Vagina (tissue), 2 donors: Measurements from ENCODE around the gene AHCYL2. TPM values are rescaled to one million over a fixed set of nuclear protein-coding genes. Genes with fewer than 3 reads are reported as not detected.

Experiments used
- DNase-seq, 2 donors: peaks; one replicate each; pipeline ENCODE4 v3.0.0-alpha.2; 2017; ENCODE audit errors: extremely low spot score in 2 of 2
- H3K27ac ChIP-seq: fragments of 200-600 bp; sonication (generic); one replicate; pipeline ENCODE4 v1.5.1; 2019
- H3K27me3 ChIP-seq: fragments of 200-600 bp; sonication (generic); one replicate; pipeline ENCODE4 v1.5.1; 2019
- H3K36me3 ChIP-seq, 2 donors: fragments of 200-600 bp; sonication (generic); one replicate each; pipeline ENCODE4 v1.5.1; 2017 to 2019
- H3K4me1 ChIP-seq: fragments of 200-600 bp; sonication (generic); one replicate; pipeline ENCODE4 v1.5.1; 2019
- H3K4me3 ChIP-seq, 2 donors: fragments of 200-600 bp; sonication (generic); 1 replicate in 1 of 2; 2 replicates in 1 of 2; pipeline ENCODE4 v1.5.1; 2016 to 2019
- H3K9me3 ChIP-seq: fragments of 200-600 bp; sonication (generic); one replicate; pipeline ENCODE4 v1.5.1; 2019
- POLR2A ChIP-seq, 2 donors: fragments of 450-650 bp; IDR thresholded peaks; one replicate each; pipeline ENCODE4 v1.6.1; 2017; ENCODE audit warnings: antibody characterized with exemption in 2 of 2, mild to moderate bottlenecking in 2 of 2, moderate library complexity in 2 of 2
- POLR2AphosphoS5 ChIP-seq, 2 donors: sonication (generic); formaldehyde crosslinking; IDR thresholded peaks; one replicate each; pipeline ENCODE4 v1.9.0; 2017; ENCODE audit warnings: antibody characterized with exemption in 2 of 2, mild to moderate bottlenecking in 2 of 2, low read depth in 1 of 2; ENCODE audit not compliant: insufficient read depth in 1 of 2
- intact Hi-C: fragments of 100-400 bp; cut with DNase I; formaldehyde crosslinking; loops from one replicate; pipeline ENCODE4 v1.15.1; 2023
- total RNA-seq: library from RNA; depleted of rRNA; stranded (reverse); fragments of >200 nt; gene quantifications from one replicate; pipeline ENCODE4 v1.2.3, GENCODE V29; 2016
- TF ChIP-seq, protein P1 (sequence below), 3 experiments: fragments of 450-650 bp in 2 of 3; fragments of 200-600 bp in 1 of 3; sonication (generic) in 1 of 3; IDR thresholded peaks; one replicate each; pipeline ENCODE4 v1.5.1; 2017 to 2019; ENCODE audit warnings: antibody characterized with exemption in 3 of 3, mild to moderate bottlenecking in 2 of 3, moderate library complexity in 2 of 3

AHCYL2 gene
- total RNA-seq, 1 donor from 2014 or later = 19.6 TPM

DNA sequence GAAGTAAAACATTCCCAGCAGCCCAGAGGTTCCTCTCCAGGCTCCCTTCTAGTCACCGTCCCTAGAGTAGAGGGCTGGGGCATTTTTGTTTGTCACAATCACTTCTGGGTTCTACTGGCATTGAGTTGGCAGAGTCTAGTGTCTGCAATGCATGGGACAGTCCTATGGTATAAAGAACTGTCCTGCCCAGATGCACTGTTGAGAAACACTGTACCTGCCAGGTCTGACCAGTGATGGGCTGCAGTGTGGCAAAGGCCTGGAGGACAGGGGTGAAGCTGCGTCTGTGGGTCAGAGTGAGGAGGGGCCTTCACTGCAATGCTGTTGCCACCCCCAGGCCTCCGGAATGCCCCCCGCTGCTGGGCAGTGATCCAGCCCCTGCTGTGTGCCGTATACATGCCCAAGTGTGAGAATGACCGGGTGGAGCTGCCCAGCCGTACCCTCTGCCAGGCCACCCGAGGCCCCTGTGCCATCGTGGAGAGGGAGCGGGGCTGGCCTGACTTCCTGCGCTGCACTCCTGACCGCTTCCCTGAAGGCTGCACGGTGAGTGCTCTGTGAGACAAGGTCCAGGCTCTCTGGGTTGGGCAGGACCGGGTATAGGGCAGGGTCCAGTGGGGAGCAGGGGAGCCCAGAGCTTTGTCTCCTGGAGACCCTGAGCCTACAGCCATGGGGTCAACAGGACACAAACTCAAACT lies 21.6 kb upstream of the AHCYL2 start:
- TF ChIP-seq, protein P1, sequence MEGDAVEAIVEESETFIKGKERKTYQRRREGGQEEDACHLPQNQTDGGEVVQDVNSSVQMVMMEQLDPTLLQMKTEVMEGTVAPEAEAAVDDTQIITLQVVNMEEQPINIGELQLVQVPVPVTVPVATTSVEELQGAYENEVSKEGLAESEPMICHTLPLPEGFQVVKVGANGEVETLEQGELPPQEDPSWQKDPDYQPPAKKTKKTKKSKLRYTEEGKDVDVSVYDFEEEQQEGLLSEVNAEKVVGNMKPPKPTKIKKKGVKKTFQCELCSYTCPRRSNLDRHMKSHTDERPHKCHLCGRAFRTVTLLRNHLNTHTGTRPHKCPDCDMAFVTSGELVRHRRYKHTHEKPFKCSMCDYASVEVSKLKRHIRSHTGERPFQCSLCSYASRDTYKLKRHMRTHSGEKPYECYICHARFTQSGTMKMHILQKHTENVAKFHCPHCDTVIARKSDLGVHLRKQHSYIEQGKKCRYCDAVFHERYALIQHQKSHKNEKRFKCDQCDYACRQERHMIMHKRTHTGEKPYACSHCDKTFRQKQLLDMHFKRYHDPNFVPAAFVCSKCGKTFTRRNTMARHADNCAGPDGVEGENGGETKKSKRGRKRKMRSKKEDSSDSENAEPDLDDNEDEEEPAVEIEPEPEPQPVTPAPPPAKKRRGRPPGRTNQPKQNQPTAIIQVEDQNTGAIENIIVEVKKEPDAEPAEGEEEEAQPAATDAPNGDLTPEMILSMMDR (IDR thresholded peaks at IDR 0.05) = no peak
- TF ChIP-seq POLR2A (IDR thresholded peaks at IDR 0.05) (no peak), POLR2AphosphoS5 (IDR thresholded peaks at IDR 0.05; ENCODE audit: insufficient read depth in 1 of 2, low read depth in 1 of 2) (no peak)
- intact Hi-C loops = no loop called here
- H3K27ac ChIP-seq = no peak overlapping the region
- no peaks in the 10 kb centered on the region for H3K27me3 ChIP-seq
- H3K9me3 ChIP-seq = no peaks in the 10 kb centered on the region
- H3K4me3 ChIP-seq = no peak overlapping the region
- DNase-seq = no peak
- H3K36me3 ChIP-seq = peaks cover 0 to 10% of the 10 kb centered on the region in 2 donors
- no peaks in the 10 kb centered on the region for H3K4me1 ChIP-seq

DNA sequence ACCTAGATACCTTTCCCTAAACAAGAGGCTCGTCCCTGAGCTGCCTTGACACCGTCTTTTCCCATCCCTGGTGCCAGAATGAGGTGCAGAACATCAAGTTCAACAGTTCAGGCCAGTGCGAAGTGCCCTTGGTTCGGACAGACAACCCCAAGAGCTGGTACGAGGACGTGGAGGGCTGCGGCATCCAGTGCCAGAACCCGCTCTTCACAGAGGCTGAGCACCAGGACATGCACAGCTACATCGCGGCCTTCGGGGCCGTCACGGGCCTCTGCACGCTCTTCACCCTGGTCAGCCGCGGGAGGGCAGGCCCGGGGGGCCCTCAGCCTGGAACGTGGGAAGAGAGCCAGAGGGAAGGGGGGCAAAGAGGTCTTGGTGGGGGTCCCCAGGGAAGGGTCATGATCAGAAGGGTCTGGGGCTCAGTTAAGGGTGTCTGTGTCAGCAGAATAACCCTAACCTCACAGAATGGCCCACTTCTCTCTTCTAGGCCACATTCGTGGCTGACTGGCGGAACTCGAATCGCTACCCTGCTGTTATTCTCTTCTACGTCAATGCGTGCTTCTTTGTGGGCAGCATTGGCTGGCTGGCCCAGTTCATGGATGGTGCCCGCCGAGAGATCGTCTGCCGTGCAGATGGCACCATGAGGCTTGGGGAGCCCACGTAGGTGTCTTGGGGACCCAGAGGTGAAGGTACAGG lies 19.6 kb upstream of the AHCYL2 start:
- DNase-seq = no peak
- intact Hi-C loops = no loop called here
- H3K9me3 ChIP-seq = no peaks in the 10 kb centered on the region
- no peak overlapping the region for H3K4me3 ChIP-seq
- H3K4me1 ChIP-seq = no peaks in the 10 kb centered on the region
- H3K36me3 ChIP-seq = peaks cover 0 to 16% of the 10 kb centered on the region in 2 donors
- H3K27ac ChIP-seq = no peak overlapping the region
- no peaks in the 10 kb centered on the region for H3K27me3 ChIP-seq
- TF ChIP-seq POLR2A (IDR thresholded peaks at IDR 0.05) = no peak
- TF ChIP-seq, protein P1 (IDR thresholded peaks at IDR 0.05) = no peak
- TF ChIP-seq POLR2AphosphoS5 (IDR thresholded peaks at IDR 0.05; ENCODE audit: insufficient read depth in 1 of 2, low read depth in 1 of 2) = no peak

DNA sequence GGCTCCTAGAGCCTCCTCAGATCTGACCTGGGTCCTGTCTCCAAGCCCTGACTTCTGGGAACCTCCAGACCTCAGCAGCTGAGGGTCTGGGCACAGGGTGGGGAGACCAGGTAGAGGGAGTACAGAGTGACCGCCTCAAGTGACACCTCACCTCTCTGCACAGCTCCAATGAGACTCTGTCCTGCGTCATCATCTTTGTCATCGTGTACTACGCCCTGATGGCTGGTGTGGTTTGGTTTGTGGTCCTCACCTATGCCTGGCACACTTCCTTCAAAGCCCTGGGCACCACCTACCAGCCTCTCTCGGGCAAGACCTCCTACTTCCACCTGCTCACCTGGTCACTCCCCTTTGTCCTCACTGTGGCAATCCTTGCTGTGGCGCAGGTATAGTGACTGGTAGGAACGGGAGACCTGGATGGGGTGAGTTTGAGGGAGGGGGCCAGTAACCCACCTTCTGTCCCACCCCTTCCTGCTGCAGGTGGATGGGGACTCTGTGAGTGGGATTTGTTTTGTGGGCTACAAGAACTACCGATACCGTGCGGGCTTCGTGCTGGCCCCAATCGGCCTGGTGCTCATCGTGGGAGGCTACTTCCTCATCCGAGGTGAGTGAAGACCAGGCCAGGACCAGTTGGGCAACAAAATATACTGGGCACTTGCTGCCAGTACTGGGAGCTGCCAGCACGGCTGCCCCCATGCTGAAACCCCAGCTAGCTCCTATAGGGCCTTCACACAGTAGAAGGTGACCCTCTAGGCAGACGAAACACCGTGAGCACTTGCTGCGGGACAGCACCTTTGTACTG lies 18.6 kb upstream of the AHCYL2 start:
- intact Hi-C loops = no loop called here
- Histone ChIP-seq H3K36me3 (peaks cover 0 to 16% of the 10 kb centered on the region in 2 donors), H3K27me3 (no peaks in the 10 kb centered on the region), H3K4me1 (no peaks in the 10 kb centered on the region), H3K9me3 (no peaks in the 10 kb centered on the region), H3K27ac (no peak overlapping the region), H3K4me3 (no peak overlapping the region)
- no peak for DNase-seq
- TF ChIP-seq POLR2A (IDR thresholded peaks at IDR 0.05) = no peak
- TF ChIP-seq, protein P1 (IDR thresholded peaks at IDR 0.05) = no peak
- no peak for TF ChIP-seq POLR2AphosphoS5 (IDR thresholded peaks at IDR 0.05; ENCODE audit: insufficient read depth in 1 of 2, low read depth in 1 of 2)

DNA sequence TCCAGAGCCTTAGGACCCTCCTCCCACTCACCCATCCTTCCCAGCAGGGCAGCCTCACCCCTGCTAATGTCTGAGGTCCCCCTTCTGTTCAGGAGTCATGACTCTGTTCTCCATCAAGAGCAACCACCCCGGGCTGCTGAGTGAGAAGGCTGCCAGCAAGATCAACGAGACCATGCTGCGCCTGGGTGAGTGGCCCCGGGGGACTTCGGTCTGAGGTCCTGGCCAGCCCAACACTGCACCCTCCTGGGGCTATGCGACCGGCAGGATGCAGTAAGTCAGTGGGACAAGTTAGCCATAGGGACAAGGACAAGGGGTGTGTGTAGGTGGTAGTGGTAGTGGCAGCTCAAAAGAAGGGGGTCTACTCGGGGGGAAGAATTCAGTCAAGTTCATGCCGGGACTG lies 16.2 kb upstream of the AHCYL2 start:
- peaks cover 0 to 30% of the 10 kb centered on the region in 2 donors for H3K36me3 ChIP-seq

More for the DNA sequence above, 16.2 kb upstream of the AHCYL2 start:
- Histone ChIP-seq H3K27ac (no peak overlapping the region), H3K4me3 (no peak overlapping the region), H3K9me3 (no peaks in the 10 kb centered on the region), H3K27me3 (no peaks in the 10 kb centered on the region), H3K4me1 (no peaks in the 10 kb centered on the region)
- no peak for TF ChIP-seq POLR2A (IDR thresholded peaks at IDR 0.05)
- no peak for TF ChIP-seq POLR2AphosphoS5 (IDR thresholded peaks at IDR 0.05; ENCODE audit: insufficient read depth in 1 of 2, low read depth in 1 of 2)
- TF ChIP-seq, protein P1 (IDR thresholded peaks at IDR 0.05) = no peak
- DNase-seq = no peak
- intact Hi-C loops = no loop called here
